Measurements from ENCODE around the gene DNAJB11. TPM values are rescaled to one million over a fixed set of nuclear protein-coding genes. Genes with fewer than 3 reads are reported as not detected.

Gene DNAJB11
- total RNA-seq, 4 donors from 2014 or later, result 28.1 to 38.2 (median 31.7) TPM

DNA sequence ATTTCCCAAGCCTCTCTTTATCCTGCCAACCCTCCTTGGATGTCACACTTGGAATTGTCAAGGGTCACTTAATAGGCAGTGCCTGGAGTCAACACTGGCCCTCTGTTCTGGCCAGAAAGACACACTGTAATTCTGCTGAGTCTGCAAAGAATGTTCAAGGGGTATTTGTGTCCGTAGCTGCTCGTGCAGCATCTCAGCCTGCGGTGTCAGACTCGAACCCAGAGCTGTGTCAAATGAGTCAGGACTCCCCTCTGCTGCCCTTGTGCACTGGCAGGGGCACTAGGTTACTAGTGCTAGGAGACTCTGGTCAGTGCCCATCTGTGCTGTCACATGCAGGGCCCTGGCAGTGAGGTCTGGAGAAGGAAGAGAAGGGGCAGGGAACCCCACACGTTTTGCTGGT lies 41.5 kb downstream of the DNAJB11 start:
- TF ChIP-seq, protein P1, sequence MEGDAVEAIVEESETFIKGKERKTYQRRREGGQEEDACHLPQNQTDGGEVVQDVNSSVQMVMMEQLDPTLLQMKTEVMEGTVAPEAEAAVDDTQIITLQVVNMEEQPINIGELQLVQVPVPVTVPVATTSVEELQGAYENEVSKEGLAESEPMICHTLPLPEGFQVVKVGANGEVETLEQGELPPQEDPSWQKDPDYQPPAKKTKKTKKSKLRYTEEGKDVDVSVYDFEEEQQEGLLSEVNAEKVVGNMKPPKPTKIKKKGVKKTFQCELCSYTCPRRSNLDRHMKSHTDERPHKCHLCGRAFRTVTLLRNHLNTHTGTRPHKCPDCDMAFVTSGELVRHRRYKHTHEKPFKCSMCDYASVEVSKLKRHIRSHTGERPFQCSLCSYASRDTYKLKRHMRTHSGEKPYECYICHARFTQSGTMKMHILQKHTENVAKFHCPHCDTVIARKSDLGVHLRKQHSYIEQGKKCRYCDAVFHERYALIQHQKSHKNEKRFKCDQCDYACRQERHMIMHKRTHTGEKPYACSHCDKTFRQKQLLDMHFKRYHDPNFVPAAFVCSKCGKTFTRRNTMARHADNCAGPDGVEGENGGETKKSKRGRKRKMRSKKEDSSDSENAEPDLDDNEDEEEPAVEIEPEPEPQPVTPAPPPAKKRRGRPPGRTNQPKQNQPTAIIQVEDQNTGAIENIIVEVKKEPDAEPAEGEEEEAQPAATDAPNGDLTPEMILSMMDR (IDR thresholded peaks at IDR 0.05; ENCODE audit: low read depth), result no peak

DNA sequence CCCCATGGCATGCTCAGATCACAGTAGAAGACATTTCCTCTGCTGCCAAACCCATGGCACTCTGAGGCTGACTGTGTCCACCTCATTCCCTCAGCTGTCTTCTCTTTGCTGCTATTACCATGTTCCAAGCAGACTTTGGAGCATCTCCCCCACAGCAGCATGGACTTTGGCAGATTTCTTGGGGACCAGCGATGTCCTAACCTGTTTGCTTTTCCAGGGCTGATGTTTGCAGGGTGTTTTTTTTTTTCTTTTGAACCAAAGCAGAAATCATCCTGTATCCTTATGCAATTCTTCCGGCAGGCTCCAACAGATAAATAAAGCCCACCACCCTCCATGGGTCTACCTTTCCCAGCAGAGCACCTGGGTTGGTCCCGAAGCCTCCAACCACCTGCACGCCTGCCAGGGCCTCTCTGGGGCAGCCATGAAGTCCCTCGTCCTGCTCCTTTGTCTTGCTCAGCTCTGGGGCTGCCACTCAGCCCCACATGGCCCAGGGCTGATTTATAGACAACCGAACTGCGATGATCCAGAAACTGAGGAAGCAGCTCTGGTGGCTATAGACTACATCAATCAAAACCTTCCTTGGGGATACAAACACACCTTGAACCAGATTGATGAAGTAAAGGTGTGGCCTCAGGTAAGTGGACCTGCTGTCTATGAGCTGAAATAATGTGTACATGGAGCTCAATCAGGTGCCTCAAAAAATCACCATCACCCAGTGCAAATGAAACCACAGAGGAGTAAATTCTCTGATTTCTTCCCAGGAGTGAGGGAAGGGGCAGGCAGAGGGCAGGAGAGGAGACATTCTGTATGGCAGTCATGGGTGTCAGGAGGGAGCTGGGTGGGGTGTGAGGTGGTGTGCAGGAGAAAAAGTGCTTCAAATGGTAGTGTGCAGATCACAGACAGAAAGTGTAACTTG lies 42.5 kb downstream of the DNAJB11 start, which contains the start of gene AHSG:
AHSG (plus strand) TSS at position 340 of the 916 bp plus-strand sequence; CDS start at position 422, 82 bp downstream.
- TF ChIP-seq, protein P1 (IDR thresholded peaks at IDR 0.05; ENCODE audit: low read depth), result no peak

DNA sequence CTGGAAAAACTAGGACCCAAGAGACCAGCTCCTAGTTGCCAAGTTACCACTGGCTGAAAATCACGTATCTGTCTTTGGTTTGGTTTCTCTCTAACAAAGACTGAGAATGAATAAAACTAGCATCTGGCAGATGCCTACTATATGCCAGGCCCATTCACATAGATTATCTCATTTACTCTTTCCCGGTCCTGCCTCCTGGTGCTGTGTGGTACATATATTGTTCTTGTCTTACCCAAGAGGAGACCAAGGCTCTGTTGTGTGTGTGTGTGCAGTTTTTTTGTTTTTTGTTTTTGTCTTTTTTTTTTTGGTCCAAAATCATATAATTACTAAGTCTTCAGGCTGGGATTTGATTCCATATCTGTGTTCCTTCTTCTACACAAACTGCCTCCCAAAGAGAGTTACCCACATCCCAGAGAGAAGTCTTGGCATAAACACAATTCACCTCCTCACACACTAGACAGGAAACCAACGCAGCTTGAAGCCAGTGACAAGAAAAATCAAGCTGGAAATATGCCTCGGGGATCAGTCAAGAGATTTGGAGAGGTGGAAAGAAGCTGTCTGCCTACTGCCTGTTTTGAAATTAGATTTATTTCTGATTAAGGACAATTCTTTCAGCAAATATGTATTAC lies 43.2 kb downstream of the DNAJB11 start:
- TF ChIP-seq, protein P1 (IDR thresholded peaks at IDR 0.05; ENCODE audit: low read depth), result no peak

DNA sequence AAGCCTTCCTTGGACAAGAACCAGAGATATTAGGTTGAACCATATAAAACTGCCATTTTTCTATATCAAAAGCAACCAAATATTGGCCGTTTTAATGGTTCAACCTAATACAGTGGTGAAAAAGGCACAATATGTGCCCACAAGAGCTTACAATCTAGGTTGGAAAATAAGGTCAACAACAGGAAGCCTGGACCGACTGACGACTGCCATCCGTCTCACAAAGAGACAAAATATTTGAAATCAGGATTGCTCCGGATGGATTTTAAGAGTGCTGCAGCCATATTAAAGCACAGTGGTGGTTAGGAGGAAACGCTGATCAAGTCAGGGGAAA lies 43.7 kb downstream of the DNAJB11 start:
- TF ChIP-seq, protein P1 (IDR thresholded peaks at IDR 0.05; ENCODE audit: low read depth), result no peak

DNA sequence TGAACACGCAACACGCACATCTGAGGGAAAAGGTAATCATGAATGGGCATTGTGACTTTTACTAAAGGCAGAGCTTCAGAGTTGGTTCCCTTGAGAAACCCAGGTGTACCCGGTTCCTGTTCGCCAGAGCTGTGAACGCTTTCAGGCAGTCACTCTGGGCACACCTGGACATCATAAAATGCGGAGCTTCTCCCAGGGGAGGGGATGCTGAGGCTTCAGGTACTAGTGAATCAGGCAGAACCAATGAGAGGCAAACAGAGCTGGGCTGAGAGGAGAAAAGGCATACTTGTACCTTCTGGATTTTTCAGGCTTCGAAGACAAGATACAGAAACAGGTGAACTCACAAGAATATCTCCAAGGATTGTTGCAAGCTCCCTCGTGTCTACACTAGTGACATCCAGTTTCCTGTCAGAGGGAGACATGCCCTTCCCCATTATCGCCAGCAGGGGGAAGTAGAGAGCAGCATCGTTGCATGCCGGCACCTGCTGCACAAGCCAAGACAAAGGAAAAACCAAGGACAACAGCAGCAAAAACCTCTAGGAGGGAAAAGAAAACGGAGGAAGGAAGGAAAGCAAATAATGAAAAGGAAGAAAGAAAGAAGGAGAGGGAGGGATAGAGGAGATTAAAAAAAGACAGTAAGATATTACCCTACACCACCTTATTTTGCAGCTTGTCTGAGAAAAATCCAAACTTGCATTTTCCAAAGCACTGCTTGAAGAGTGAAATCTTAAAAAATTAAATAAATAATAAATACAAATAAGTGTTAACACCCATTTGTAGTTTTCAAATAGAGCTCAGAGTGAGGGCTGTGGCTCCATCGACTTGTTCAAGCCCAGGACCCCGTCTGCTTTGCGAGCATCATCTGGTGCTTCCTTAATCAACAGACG lies 44.3 kb downstream of the DNAJB11 start:
- TF ChIP-seq, protein P1 (IDR thresholded peaks at IDR 0.05; ENCODE audit: low read depth), result no peak

DNA sequence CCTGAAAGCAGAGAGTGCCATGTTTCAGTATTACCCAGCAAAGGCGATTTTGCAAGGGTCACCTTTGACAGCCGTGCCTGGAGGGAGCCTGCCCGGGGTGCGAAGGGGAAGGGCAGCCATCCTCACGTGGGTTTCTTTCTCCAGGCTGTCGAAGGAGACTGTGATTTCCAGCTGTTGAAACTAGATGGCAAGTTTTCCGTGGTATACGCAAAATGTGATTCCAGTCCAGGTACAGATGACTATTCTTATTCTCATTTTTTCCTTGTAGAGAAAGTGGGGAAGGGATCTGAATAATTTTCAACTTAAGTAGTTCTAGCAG lies 45.7 kb downstream of the DNAJB11 start:
- TF ChIP-seq, protein P1 (IDR thresholded peaks at IDR 0.05; ENCODE audit: low read depth), result no peak
